ENCODE measurements around the gene THSD4. TPM values are rescaled to one million over a fixed set of nuclear protein-coding genes. Genes with fewer than 3 reads are reported as not detected.

THSD4 gene
- total RNA-seq, 2 experiments from 2014 or later, result not detected

DNA sequence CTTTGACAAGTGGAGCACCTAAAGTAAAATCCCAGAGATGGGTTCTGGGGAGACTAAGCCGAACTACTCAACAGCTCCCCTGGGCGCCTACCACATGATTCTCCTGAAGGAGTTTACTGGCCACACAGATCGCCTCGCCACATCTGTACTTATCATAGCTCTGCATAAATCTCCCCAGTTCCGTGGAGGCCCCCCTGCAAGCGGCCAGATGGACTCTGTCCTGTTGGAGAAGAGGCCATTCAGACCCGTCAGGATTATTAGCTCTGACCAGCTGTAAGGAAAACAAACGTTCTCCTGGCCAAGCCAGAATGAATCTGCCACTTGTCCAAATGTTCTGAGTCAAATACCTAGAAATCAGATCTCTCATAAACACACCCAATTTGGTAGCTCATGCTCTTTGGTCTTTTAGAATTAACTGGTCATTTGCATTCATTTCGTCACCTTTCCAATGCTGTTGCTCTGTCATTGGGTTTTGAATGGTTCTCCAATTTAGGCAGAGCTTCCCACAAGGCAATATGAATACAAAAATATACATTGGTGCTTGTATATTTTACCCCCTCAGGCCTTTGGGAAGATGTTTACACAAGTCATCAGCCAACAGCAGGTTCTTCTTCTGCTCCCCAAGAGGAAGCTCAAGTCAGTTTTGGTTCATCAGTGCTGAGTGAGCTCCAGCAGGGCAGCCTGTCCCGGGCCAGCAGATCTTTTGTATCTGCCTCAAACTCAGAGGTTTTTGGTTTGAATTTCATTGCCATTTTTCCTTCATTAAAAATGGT is 124.5 kb downstream of the THSD4 start:
- no peak overlapping the region for H2AFZ ChIP-seq (ENCODE audit: low read length)
- no peak overlapping the region for H3K4me3 ChIP-seq (ENCODE audit: low read depth, low read length, poor library complexity, severe bottlenecking)
- H3K4me2 ChIP-seq (ENCODE audit: low read length), result no peak overlapping the region
- no peaks in the 10 kb centered on the region for H3K79me2 ChIP-seq (ENCODE audit: insufficient read depth, low read depth, low read length)
- no peaks in the 10 kb centered on the region for H3K9me3 ChIP-seq (ENCODE audit: low read length)
- intact Hi-C loops (cut with micrococcal nuclease; ENCODE audit: unreplicated experiment), result no loop called here
- no peaks in the 10 kb centered on the region for H3K9me2 ChIP-seq (ENCODE audit: insufficient read depth, low read length)
- no peak for DNase-seq (ENCODE audit: low spot score)
- CTCF ChIA-PET (ENCODE audit: unreplicated experiment), result no interaction called here
- no TSS peak for BruUV-seq (replicated peaks)
- H4K20me1 ChIP-seq (ENCODE audit: insufficient read depth, low read length), result no peaks in the 10 kb centered on the region
- H3K36me3 ChIP-seq (ENCODE audit: insufficient read depth, low read length), result no peaks in the 10 kb centered on the region
- TF ChIP-seq, protein P1, sequence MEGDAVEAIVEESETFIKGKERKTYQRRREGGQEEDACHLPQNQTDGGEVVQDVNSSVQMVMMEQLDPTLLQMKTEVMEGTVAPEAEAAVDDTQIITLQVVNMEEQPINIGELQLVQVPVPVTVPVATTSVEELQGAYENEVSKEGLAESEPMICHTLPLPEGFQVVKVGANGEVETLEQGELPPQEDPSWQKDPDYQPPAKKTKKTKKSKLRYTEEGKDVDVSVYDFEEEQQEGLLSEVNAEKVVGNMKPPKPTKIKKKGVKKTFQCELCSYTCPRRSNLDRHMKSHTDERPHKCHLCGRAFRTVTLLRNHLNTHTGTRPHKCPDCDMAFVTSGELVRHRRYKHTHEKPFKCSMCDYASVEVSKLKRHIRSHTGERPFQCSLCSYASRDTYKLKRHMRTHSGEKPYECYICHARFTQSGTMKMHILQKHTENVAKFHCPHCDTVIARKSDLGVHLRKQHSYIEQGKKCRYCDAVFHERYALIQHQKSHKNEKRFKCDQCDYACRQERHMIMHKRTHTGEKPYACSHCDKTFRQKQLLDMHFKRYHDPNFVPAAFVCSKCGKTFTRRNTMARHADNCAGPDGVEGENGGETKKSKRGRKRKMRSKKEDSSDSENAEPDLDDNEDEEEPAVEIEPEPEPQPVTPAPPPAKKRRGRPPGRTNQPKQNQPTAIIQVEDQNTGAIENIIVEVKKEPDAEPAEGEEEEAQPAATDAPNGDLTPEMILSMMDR (conservative IDR thresholded peaks at IDR 0.05; ENCODE audit: low read length), result no peak
- no peak for TF ChIP-seq EZH2phosphoT487 (IDR thresholded peaks at IDR 0.05; ENCODE audit: borderline replicate concordance, low read depth, low read length)
- POLR2A ChIA-PET, result interaction anchor here (0.9 to 1.2 kb wide), 2 partner anchors 11 to 17 kb away, joined by 3 read pairs; no protein-coding TSS in a partner anchor
- H3K4me1 ChIP-seq (ENCODE audit: insufficient read depth, low read length, poor library complexity, severe bottlenecking), result no peaks in the 10 kb centered on the region
- H3K27ac ChIP-seq (ENCODE audit: low read depth, low read length, poor library complexity, severe bottlenecking), result no peak overlapping the region

DNA sequence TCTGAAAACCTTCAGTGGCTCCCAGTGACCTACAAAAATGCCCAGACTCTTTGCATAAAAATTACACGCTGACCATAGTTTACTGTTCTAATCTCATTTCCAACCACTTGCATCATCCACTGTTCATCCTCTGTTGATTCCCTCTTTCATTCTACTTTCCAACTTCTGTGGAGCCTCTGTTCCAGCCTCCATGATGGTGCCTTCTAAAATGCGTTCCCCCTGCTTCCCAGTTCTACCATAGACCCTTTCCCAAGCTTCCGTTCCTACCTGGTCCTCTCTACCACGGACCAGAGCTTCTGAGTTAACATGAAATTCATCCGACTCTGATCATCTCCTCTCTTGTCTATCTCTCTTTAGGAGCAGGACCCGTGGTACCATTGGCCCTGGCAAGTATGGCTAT is 127.0 kb downstream of the THSD4 start:
- CTCF ChIA-PET (ENCODE audit: unreplicated experiment), result no interaction called here
- TF ChIP-seq, protein P1 (conservative IDR thresholded peaks at IDR 0.05; ENCODE audit: low read length), result no peak
- no peak for TF ChIP-seq EZH2phosphoT487 (IDR thresholded peaks at IDR 0.05; ENCODE audit: borderline replicate concordance, low read depth, low read length)

DNA sequence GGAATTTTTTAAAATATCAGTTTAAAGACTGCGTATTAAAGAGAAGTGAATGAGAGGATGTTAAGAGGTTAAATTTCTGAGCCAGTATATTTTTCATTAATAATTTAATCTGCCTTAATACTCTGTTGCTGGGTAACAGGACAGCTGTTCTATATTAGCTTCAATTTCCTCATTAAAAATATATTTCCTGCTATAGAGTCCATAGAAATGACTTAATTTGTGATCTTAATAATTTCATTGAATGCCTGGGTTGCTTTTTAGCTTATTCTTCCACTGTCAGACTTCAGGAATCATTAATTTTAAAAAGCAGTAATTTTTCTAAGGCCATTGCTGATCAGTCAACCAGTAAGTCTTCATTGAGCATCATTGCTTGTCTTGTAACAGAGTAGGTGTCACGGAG is 129.0 kb downstream of the THSD4 start:
- TF ChIP-seq, protein P1 (conservative IDR thresholded peaks at IDR 0.05; ENCODE audit: low read length), result no peak
- TF ChIP-seq EZH2phosphoT487 (IDR thresholded peaks at IDR 0.05; ENCODE audit: borderline replicate concordance, low read depth, low read length), result no peak
- no peak for DNase-seq (ENCODE audit: low spot score)
- no TSS peak for BruUV-seq (replicated peaks)
- H3K9me2 ChIP-seq (ENCODE audit: insufficient read depth, low read length), result no peaks in the 10 kb centered on the region
- no peaks in the 10 kb centered on the region for H3K4me1 ChIP-seq (ENCODE audit: insufficient read depth, low read length, poor library complexity, severe bottlenecking)
- no peaks in the 10 kb centered on the region for H4K20me1 ChIP-seq (ENCODE audit: insufficient read depth, low read length)
- H3K4me3 ChIP-seq (ENCODE audit: low read depth, low read length, poor library complexity, severe bottlenecking), result no peak overlapping the region
- ChIA-PET POLR2A (no interaction called here), CTCF (ENCODE audit: unreplicated experiment) (no interaction called here)
- intact Hi-C loops (cut with micrococcal nuclease; ENCODE audit: unreplicated experiment), result no loop called here
- H3K4me2 ChIP-seq (ENCODE audit: low read length), result no peak overlapping the region
- H3K79me2 ChIP-seq (ENCODE audit: insufficient read depth, low read depth, low read length), result no peaks in the 10 kb centered on the region
- H2AFZ ChIP-seq (ENCODE audit: low read length), result no peak overlapping the region
- no peaks in the 10 kb centered on the region for H3K36me3 ChIP-seq (ENCODE audit: insufficient read depth, low read length)
- H3K27ac ChIP-seq (ENCODE audit: low read depth, low read length, poor library complexity, severe bottlenecking), result no peak overlapping the region
- H3K9me3 ChIP-seq (ENCODE audit: low read length), result no peaks in the 10 kb centered on the region

More for the DNA sequence above, 127.0 kb downstream of the THSD4 start:
- Histone ChIP-seq H3K36me3 (ENCODE audit: insufficient read depth, low read length) (no peaks in the 10 kb centered on the region), H3K79me2 (ENCODE audit: insufficient read depth, low read depth, low read length) (no peaks in the 10 kb centered on the region), H3K4me3 (ENCODE audit: low read depth, low read length, poor library complexity, severe bottlenecking) (no peak overlapping the region), H3K27ac (ENCODE audit: low read depth, low read length, poor library complexity, severe bottlenecking) (no peak overlapping the region), H3K9me3 (ENCODE audit: low read length) (no peaks in the 10 kb centered on the region), H2AFZ (ENCODE audit: low read length) (no peak overlapping the region), H3K9me2 (ENCODE audit: insufficient read depth, low read length) (no peaks in the 10 kb centered on the region), H3K4me2 (ENCODE audit: low read length) (no peak overlapping the region), H3K4me1 (ENCODE audit: insufficient read depth, low read length, poor library complexity, severe bottlenecking) (no peaks in the 10 kb centered on the region), H4K20me1 (ENCODE audit: insufficient read depth, low read length) (no peaks in the 10 kb centered on the region)
- BruUV-seq (replicated peaks), result no TSS peak
- intact Hi-C loops (cut with micrococcal nuclease; ENCODE audit: unreplicated experiment), result no loop called here
- POLR2A ChIA-PET, result no interaction called here
- DNase-seq (ENCODE audit: low spot score), result no peak
